Thyroid gland (tissue), 4 donors: Measurements from ENCODE around the gene COL6A3.

ENCODE experiments used
- POLR2A ChIP-seq, 2 donors: fragments of 450-650 bp; IDR thresholded peaks; one replicate each; pipeline ENCODE4 v1.6.1; 2017; ENCODE audit warnings: antibody characterized with exemption in 2 of 2, mild to moderate bottlenecking in 2 of 2, moderate library complexity in 1 of 2
- TF ChIP-seq, protein P1 (sequence below), 6 experiments: fragments of 200-600 bp in 3 of 6; fragments of 450-650 bp in 3 of 6; sonication (generic) in 3 of 6; IDR thresholded peaks; one replicate each; pipeline ENCODE4 v1.5.1; 2016 to 2019; ENCODE audit warnings: antibody characterized with exemption in 6 of 6, mild to moderate bottlenecking in 2 of 6, inconsistent platforms in 1 of 6, moderate library complexity in 1 of 6

DNA sequence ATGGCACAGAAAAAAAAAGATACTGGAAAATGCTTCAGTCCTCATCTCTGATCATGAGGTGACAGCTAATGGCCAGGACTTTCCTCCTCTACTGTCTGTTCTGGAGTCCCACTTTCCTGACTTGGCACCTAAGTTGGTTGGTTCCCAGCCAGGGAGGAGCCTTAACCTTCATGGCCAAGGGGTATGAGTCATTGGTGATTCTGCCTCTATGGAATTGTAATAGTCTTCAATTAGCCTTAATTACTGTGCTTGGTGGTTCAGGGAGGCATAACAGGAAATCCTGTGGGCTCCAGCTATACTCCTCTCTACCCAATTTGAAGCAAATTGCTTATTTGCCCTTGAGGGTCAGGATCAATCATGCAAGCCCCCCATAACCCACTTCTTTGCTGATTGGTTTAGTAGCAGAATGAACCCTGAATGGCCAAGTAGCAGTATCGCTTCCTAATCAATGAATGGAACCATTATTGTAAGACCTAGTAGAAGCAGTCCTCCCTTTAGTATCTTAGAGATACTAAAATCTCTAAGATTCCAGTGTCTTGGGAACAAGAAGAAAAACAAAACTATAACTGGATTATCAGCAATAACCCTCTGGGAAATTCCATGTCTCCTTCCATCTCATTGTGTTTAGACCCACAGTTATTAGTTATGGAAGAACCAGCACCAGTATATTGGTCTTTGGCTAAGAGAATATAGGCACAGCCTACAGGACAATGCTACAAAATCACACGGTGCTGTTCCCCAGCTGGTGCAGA is 109.0 kb downstream of the COL6A3 start:
- TF ChIP-seq, protein P1, sequence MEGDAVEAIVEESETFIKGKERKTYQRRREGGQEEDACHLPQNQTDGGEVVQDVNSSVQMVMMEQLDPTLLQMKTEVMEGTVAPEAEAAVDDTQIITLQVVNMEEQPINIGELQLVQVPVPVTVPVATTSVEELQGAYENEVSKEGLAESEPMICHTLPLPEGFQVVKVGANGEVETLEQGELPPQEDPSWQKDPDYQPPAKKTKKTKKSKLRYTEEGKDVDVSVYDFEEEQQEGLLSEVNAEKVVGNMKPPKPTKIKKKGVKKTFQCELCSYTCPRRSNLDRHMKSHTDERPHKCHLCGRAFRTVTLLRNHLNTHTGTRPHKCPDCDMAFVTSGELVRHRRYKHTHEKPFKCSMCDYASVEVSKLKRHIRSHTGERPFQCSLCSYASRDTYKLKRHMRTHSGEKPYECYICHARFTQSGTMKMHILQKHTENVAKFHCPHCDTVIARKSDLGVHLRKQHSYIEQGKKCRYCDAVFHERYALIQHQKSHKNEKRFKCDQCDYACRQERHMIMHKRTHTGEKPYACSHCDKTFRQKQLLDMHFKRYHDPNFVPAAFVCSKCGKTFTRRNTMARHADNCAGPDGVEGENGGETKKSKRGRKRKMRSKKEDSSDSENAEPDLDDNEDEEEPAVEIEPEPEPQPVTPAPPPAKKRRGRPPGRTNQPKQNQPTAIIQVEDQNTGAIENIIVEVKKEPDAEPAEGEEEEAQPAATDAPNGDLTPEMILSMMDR (IDR thresholded peaks at IDR 0.05) = no peak
- no peak for TF ChIP-seq POLR2A (IDR thresholded peaks at IDR 0.05)
